Suppressor macrophage treated with lipopolysaccharide for 1 hour (primary cell): Measurements from ENCODE around the gene CYB5R2.
"Not testable (repeated sequence)": the region's sequence is repeated elsewhere in the genome, so short reads cannot be mapped to it uniquely, and the experiment has no call there.

Experiments
- DNase-seq, 3 donors: peaks; one replicate each; pipeline ENCODE4 v3.0.0-alpha.2; 2020 to 2022

The CYB5R2 gene

DNA sequence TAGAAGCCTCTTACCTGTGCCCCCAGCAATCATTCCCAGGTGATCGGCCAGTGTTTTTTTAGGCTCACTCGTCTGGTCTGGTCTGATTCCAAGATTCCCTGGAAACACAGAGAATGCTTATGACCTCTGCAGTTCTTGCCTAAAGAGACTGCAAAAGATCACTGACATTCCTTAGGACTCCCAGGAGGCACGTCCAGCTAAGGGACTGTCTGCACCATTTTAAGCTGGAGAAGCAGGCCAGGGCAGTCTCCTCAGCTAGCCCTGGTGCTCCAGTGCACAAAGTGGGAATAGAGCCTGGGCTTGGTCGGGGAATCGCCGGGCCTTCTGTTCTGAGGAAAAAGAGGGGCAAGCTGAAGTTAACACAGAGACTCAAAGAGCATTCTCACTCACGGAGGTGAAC is 4.8 kb downstream of the CYB5R2 start:
- DNase-seq, result no peak

DNA sequence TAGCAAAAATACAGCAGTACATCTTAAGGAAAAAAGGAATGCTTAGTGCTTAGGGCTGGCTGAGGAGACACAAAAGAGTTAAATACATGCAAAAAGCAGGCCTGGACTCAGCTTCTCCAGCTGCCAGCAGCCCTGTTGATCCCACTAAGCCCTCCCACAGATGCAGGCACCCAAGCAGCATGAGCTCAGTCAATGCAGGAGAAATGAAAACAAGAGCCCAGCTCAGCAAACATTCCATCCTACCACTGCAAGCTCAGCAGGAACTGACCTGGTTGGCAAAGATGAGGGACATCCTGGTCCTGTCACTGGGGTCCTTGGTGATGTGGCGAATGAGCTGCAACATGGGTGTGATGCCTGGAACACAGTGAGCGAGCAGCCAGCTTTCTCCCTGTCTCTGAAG is 5.8 kb downstream of the CYB5R2 start:
- DNase-seq, result no peak

GRCh38 chr11:7666292-7666866 is 6.9 kb downstream of the CYB5R2 start:
- DNase-seq, result no peak

DNA sequence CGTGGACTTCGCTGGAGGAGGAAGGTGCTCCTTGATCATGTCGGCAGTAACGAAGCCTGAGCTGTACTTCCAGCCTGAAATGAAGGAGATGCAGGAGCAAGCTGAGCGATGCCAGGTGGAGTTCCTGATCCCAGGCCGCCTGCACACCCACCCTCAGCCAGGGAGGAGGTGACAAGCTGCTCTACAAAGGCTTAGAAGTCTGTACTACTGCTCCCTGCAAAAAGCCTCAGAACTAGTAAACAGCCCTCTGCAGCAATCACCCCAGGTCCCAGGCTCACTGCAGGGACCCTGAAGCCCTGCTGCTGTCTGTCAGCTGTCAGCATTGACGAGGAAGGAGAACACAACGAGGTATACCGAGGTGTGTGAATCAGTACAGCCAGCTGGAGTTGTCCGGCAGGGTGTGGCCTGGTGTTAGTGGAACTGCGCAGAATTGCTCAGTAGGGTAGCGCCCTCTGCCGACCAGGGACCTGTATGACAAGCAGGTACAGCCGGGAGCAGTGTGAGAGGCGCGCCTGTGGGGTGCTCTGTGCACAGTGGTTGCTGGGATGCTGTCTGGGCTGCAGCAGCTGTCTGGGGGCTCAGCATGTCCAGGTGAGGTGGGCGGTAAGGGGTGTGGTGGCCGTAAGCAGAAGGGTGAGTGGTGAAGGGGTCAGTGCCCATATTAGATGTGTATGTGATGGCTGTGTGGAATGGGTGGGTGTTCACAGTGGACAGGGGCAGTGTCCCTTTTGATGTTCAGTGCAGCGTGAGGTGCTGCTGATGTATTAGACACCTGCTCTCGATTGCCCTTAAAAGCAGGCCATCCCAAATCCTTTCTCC is 7.6 kb downstream of the CYB5R2 start:
- peak; percentile 67 to 84 (median 72) for DNase-seq

- no peak for DNase-seq
These were observed 8.4 kb downstream of the CYB5R2 start for GRCh38 chr11:7664867-7665266.

DNA sequence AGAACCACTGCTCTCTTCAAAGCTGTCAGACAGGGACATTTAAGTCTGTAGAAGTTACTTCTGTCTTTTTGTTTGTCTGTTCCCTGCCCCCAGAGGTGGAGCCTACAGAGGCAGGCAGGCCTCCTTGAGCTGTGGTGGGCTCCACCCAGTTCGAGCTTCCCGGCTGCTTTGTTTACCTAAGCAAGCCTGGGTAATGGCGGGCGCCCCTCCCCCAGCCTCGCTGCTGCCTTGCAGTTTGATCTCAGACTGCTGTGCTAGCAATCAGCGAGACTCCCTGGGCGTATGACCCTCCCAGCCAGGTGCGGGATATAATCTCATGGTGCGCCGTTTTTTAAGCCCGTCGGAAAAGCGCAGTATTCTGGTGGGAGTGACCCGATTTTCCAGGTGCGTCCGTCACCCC is 9.8 kb downstream of the CYB5R2 start:
- DNase-seq, result not testable (repeated sequence)

DNA sequence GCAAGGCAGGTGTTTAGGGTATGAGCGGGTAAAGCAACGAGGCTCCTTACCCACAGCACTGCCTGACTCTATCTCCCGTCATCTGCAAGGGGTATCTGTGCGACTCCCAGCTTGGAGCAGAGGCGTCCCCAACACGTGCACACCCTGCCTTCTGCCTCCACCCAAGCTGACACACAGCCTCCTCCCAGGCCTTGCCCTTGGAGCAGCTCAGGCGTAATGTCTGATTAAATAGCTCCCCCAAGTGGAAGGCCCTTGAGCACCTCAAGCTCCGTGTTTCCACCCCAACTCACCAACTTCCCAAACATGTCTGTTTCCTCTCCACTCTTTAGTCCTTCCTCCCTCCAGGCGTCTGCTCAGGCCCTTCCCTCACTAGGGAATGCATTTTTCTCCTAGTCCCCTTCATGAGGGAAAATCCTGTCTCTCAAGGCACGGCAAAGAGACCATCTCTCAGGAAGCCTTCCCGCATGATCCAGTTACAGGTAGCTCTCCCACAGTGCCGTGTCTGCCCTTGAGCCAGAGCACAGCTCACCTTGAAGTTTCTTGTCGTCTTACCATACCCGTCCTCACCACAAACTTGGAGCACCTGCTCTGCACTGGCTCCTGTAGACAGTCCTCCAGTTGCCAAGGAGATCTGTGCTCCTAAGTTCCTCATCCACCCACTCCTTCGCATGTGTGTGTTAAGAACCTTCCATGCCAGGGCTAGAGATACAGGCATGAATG is 15.8 kb downstream of the CYB5R2 start:
- DNase-seq, result peak; percentile 54 to 66 (median 61)

- no peak for DNase-seq
These were observed 16.6 kb downstream of the CYB5R2 start for GRCh38 chr11:7656704-7657103.

- no peak for DNase-seq
These were observed 17.8 kb downstream of the CYB5R2 start for GRCh38 chr11:7655253-7656217.

DNA sequence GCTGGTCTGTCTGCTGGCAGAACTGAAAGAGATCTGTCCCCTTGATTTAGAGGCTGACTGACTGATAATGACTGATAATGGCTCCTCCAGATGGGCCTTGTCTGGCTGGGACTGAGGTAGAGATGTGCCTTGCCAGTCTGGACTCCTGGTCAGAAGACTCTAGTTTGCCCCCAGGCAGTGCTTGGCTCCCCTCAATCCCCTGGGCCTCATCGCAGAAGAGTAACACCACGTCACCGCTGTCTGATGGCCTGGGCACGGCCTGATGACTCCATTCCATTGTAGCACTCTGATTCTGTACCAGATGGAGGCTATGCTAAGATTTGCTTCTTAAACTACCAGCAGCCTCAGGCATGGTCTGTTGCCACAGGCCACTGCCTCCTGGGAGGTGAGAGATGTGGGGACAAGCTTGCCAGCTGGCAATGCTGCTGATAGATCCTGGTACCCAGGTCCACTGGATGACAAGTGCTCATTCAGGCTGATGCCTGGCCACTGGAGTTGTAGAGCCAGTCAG is 19.1 kb downstream of the CYB5R2 start:
- DNase-seq, result no peak

DNA sequence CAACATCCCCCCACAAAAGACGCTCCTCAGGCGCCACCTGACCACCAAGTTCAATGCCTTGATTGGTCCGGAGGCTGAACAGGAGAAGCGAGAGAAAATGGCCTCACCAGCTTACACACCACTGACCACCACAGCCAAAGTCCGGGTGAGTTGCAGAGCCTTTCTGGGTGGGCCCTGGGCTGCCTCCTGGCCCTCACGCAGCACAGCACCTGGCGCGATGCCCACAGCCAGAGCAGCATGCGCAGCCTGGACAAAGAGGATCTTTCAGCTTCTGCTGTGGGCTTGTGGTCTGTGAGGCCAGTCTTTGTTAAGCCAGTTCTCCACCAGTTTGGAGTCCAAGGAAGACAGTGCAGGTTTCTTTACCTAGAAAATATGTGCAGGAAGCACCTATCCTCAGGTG is 21.6 kb downstream of the CYB5R2 start:
- DNase-seq, result no peak

GRCh38 chr11:7651140-7651551 is 22.2 kb downstream of the CYB5R2 start:
- peak; percentile 39 to 45 (median 41) for DNase-seq

GRCh38 chr11:7648264-7648663 is 25.0 kb downstream of the CYB5R2 start:
- no peak for DNase-seq

DNA sequence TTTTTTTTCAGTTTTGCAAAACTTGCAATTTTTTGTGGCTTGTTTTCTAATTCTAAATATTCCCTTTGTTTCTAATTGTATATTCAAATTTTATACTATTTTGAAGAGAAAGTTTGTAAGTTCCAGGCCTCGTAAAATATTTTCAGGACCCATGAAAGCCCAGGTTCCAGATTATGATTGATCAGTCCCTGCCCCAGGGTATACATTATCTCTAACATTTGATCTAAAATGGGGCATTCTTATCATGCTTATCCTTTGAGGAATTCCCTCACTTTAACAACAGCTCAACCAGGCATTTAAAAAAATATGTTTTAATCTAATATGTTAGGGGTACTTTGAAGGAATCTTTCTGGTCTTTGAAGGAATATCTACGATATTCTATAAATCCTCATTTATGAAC is 26.4 kb downstream of the CYB5R2 start:
- no peak for DNase-seq

DNA sequence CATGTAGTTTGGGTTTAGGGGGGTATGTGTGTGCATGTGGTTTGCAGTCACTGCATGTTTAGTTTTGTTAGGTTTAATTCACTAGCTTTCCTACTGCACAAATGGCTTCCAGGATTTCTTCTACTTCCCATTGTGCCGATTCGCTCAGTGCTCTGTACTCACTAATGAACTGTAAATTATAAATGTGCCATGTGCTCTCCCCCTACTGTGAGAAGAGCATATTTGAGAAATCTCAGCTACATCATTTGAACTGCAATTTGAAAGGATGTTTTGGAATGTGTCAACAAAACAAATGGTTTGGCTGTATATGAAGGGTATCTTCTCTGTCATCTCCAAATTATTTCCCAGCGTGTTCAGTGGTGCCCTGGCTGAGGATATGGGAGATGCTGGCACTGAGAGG is 28.1 kb downstream of the CYB5R2 start:
- no peak for DNase-seq

- no peak for DNase-seq
These were observed 30.0 kb downstream of the CYB5R2 start for GRCh38 chr11:7643314-7643713.

DNA sequence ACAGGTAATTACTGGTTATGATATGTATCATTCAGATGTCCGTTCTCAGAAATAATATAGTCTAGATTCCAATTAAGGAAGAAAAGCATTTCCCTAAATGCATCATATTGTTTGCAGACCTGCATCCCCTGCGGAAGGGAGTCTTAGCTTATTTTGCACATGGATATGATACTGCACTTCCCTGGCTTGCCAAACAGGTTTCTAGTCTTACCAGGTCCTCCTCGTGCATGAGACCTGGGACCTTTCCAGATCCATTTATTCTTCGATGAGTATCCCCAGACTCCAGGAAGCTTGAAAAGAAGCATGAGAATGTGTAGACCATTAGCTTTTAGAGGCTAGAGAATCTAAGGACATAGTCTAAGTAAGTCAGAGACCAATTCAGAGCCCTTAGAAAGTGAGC is 30.6 kb downstream of the CYB5R2 start:
- no peak for DNase-seq

- DNase-seq, result no peak
These were observed 32.5 kb downstream of the CYB5R2 start for GRCh38 chr11:7640816-7641215.

- no peak for DNase-seq
These were observed 33.7 kb downstream of the CYB5R2 start for GRCh38 chr11:7639643-7640025.

DNA sequence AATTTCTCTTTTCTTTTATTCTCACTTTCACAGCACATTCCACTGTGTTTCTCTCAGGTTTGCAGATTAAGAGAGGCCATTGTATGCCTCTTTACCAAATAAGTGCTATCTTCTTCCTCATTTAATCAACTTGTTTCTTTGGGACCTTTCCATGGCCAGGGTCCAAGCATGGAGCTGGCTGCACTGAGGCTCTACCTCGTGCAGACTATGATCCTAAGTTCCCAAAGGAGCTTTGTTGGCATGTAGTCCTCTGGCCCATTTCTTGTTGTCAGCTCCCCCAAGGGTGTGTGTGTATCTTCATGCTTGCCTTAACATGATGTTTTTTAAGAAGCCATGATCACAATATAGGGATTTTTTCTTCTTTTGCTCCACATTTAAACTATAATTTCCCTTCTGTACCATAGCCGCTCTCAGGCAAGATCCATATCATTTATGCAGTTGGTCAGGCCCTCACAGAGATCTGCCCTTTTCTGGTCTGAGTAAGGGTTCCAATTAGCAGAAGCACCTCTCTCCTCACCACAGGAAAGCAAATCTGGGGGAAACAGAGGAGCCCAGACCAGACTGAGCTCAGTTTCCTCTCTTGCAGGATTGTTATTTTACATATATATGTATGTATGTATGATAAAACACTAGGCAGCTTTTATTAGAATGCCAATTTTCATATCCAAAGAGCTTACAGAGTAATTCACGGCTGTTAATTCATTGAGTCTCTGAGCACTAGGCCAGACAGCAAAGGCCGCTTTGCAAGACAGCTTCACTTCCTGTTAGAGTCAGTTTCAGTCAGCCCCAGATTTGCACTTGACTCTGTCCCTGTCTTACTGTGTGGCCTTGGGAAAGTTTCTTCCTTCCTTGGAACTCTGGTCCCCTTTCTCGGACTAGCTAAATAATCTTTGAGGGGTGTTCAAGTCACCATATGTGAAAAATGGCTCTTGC is 34.3 kb downstream of the CYB5R2 start:
- DNase-seq, result no peak

GRCh38 chr11:7637447-7638157 is 35.7 kb downstream of the CYB5R2 start:
- DNase-seq, result no peak
